NCI-H446 treated with DMSO at 0.1 percent for 48 hours (cell line): ENCODE results near the gene FAM32A.

ENCODE experiments used
- DNase-seq: peaks from one replicate; lab custom pipeline; 2025; lab: John Stamatoyannopoulos, UW

The FAM32A gene

DNA sequence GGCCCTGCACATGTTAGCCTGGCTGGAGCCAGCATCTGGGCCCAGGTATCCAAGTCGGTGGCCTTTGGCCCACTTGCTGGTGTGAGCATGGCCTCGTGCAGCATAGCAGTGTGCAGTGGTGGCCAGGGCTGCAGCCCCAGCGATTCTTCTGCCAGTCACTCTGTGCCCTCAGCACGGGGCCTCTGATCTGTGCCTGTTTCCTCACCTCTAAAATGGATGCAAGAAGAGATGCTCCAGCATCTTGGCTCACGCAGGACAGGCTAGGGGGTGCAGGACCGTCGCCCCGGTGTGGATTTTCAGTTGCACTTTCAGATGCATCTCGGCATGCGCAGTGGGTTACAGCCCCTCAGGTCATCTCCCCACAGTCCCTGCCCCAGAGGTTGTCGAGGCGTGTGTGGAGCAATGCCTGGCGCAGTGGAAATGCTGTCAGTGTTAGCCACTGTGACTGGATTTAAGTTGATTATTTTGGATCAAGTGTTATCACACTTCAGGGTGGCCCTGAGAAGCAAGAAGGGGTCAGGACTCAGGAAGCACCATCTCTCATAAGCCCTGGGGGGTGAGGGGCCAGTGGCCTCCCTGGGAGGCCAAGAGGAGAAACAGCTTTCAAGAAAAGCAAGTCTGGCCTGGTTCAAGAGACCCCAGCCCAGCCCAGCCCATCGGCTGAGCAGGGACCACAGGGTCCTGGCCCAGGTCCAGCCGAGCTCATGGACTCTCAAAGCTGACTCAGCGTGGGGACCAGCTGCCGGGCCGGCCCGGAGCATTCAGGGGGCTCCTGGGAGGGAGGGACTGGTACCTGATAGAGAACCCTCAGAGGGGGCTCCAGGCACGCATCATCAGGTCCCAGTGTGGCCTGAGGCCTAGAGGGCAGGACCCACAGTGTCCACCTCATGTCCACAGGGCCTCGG lies 40.3 kb downstream of the FAM32A start:
- DNase-seq, result no peak

DNA sequence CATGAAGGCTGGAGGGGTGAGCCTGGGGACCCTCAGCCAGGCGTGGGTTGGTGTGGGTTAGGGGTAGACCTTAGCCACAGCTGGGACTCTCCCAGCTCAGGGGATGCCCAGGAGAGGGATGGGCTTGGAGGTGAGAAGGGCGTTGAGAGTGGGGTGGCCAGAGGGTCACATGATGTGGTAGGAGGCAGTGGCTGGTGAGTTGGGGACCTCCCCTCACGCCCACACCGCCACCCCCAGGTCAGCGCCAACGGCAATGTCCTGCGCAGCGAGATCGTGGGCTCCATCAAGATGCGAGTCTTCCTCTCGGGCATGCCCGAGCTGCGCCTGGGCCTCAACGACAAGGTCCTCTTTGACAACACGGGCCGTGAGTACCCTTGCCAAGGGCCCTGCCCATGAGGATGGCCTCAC lies 41.0 kb downstream of the FAM32A start:
- DNase-seq, result no peak

DNA sequence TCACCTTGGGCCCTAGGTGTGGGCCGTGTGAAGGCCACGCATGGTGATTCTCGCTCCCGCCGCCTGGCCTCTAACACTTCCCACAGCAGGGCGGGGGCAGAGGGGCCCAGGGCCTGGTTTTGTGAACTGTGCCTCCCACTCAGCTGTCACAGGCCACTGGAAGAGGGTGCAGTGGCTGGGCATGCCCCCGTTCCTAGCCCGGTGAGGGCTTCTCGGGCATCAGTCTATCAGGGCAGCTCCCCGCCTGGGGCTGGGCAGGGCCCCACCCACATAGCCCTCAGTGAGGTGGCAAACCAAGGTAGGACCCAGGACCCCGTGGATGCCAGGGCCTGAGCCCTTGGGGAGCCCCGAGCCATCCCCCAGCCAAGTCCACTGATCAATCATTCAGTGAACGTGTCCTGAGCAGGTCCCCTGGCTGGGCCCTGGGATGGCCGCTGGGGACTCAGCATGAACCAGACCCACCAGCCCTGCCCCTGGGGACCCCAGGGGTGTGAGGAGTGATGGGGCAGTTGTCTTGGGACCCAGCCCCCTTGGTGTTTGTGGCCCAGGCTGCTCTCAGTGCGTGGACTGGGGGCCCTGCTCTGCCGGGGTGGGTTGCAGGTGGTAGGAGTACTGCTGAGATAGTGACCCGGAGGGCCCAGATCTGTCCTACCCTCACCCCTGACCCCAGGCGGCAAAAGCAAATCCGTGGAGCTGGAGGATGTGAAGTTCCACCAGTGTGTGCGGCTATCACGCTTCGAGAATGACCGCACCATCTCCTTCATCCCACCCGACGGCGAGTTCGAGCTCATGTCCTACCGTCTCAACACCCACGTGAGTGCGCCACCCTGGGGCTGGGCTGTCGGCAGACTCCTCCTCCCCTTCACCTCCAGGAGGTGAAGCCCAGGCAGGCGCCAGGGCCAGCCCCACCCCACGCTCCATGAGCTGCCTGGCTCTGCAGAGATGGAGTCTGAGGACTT lies 41.9 kb downstream of the FAM32A start:
- DNase-seq, result no peak

DNA sequence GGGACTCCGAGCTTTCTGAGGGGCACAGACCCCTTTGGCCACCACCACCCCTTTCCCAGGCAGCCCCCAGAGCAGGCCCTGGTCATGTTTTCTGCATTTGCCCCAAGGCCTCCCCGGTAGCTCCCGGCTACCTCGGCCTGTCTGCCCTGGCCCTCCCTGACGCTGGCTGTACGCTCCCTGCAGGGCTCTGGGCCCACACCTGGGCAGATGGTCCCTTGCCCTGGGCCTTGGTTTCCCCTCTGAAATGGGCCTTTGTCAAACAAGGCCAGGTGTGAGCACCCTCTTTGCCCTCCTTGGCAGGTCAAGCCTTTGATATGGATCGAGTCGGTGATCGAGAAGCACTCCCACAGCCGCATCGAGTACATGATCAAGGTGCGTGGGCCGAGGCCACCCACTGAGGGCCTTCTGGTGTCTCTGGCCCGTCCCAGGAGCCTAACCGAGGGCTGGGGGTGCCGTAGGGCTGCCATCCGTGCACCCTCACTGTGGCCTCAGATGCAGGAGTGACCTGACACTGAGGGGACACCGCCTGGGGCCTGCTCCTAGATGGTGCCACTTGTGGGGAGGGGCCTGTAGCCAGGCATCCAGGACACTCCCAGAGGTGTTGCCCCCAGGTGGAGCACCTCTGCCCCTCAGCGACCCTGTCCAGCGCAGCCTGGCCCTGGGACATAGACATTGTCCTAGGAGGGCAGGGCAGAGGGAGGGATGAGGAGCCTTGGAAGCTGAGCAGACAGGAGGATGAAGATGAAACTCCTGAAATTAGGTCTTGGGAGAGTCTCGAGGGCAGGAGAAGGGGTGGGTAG lies 42.8 kb downstream of the FAM32A start:
- no peak for DNase-seq

DNA sequence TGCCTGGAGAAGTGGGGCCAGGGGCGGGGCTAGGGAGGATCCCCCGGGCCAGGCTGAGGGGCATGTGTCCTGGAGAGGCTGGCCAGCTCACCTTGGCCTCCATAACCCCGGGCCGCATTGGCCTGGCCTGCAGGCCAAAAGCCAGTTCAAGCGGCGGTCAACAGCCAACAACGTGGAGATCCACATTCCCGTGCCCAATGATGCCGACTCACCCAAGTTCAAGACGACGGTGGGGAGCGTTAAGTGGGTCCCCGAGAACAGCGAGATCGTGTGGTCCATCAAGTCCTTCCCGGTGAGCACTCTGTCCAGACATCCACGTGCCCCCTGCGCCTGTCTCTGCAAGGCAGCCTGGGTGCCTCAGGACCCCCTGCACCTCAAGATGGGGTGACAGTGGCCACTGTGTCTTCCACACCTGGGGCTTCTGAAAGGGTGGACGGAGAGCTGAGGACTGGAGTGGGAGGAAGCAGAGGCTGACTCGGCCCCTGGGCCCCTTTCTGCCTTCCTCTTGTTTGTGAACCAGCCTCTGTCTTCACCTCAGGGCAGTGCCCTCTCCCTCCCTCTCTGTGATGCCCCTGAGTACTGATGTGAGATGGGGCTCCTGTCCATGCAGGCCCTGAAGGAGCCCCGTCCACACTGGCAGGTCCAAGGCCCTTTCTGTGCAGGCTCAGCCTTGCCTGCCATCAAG lies 43.6 kb downstream of the FAM32A start:
- no peak for DNase-seq

DNA sequence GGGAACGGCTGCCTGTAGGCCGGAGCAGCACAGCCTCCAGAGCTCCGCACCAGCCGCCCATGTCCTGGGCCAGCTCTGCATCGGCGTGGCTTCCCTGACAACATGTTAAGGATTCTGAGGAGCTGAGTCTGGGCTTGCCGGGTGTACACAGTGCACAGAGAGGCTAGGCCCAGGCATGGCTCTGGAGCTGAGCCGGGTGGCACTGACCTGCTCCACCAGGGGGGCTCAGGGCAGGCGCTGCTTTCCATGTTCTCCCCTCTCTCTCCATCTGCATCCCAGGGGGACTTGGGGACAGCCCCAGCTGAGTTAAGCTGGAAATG lies 44.1 kb downstream of the FAM32A start:
- DNase-seq, result no peak

DNA sequence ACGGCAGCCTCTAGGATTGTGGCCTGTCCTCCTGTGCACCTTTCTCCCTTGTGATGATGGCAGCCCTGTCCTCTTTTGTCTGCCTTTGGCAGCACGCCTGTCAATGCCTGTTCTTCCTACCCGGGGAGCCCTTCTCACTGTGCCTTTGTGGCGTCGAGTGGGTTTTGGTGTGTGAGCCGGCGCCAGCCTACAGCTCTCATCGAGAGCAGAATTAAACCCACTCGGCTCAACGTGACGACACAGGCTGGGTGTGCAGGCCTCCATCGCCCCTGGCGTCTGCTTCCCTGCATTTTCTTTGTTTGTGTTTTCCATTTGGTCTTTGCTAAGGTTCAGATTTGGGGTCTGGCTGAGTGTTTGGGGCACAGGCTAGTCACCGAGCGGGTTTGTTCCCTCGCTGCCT lies 46.9 kb downstream of the FAM32A start:
- no peak for DNase-seq

DNA sequence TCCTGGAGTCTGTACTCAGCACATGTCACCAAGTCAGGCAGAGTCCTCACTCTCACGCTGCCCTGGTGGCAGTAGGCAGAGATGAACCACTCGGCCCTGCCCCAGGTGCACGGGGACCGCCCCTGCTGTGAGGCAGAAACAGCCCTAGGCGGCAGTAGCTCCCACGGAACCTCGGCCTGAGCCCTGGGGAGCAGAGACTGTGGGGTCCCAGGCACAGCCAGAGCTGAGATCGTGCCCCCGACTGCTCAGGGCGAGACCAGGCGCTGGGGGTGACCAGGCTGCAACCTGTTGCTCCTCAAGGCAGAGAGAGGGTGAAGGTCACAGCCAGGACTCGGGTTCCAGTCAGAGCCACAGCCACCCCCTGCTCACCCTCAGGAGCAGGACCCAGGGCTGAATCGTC lies 47.4 kb downstream of the FAM32A start:
- DNase-seq, result no peak

DNA sequence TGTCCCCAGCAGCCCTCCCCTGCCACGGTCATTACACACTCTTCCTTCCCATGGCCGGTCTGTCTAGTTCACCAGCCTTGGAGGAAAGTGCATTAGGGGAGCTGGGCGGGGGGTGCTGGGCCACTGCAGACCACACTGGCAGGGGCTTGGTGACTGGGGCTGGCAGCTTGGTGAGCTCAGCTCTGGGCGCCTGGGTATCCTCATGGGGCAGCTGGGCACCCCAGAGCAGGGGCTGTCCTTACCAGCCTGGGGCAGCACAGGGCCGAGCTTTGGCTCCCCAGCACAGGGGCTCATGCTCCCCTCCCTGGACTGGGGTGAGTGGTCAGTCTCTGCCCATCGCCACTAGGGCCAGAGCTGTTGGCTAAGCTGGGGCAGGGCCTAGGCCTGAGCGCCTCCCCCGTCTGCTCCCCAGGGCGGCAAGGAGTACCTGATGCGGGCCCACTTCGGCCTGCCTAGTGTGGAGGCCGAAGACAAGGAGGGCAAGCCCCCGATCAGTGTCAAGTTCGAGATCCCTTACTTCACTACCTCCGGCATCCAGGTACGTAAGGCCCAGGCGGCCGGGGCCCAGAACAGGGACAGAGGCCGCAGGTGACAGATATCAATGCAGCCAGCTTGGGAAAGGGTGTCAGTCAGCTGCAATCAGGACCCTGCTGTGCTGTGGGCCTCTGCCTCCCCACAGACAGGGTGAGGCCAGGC lies 48.0 kb downstream of the FAM32A start:
- DNase-seq, result no peak

DNA sequence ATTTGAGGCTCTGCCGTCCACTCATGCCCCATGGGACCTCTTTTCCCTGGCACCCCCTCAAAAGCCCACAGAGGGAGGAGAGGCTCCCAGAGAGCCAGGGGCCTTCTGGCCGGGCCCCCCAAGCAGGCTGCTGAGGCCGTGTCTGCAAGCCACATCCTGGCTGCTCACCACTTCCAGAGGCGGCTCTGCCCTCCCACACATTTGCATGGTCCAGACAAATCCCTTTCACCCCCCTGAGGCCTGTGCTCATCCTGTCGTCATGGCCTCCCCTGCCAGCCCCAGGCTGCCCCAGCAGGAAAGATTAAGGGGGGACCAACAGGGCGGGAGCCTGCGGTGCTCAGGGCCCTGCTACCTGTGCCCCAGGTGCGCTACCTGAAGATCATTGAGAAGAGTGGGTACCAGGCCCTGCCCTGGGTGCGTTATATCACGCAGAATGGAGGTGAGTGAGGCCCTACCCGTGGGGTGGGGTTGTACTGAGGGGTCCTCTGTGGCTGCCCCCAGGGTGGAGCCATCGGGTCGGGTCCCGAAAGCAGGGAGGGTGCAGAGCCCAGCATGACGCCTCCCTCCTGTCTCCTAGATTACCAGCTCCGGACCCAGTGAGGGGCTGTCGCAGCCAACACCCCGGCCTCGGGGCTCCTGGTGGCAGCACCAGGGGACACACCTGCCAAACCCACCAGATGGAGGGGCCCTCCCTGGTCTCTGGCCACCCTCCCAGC lies 48.8 kb downstream of the FAM32A start:
- DNase-seq, result no peak

DNA sequence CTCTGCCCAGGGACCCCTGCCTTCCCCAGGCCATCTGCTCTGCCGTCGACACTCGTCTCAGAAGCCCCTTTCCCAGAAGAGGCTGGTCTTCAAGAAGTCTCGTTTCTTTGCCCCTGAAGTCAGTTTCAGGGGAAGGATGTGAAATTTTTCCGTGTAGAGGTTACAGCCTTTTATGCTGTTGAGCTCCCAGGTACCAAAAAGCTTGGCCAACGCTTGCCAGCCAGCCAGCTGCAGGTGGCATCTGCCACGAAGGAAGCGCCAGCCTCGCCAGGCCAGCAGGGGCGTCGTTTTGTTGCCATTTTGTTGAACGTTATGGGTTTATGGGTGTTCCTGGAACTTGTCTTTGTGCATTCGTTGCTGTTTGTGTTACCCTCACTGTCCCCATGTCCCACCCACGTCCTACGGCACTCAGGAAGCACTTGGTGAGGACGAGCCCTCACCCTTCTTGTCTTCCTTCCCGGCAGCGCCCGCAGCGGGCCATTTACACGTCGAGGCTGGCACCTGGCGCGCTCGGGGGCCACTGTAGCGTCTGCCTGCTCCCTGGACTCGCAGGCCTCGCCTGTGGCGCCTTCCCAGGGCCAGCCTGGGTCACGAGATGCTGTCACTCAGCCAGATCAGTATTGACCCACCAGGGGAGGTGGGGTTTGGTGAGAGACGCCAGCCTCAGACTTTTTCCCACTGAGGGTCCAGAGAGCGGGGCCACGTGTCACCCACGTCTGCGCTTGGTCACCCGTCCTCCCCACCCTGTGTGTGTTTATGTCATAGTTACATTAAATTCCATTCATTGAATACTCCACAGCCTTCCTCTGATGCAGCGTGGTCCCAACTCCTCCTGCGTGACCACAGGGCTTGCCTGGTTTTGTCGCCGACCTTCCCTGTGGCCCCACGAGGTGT lies 49.6 kb downstream of the FAM32A start:
- no peak for DNase-seq

DNA sequence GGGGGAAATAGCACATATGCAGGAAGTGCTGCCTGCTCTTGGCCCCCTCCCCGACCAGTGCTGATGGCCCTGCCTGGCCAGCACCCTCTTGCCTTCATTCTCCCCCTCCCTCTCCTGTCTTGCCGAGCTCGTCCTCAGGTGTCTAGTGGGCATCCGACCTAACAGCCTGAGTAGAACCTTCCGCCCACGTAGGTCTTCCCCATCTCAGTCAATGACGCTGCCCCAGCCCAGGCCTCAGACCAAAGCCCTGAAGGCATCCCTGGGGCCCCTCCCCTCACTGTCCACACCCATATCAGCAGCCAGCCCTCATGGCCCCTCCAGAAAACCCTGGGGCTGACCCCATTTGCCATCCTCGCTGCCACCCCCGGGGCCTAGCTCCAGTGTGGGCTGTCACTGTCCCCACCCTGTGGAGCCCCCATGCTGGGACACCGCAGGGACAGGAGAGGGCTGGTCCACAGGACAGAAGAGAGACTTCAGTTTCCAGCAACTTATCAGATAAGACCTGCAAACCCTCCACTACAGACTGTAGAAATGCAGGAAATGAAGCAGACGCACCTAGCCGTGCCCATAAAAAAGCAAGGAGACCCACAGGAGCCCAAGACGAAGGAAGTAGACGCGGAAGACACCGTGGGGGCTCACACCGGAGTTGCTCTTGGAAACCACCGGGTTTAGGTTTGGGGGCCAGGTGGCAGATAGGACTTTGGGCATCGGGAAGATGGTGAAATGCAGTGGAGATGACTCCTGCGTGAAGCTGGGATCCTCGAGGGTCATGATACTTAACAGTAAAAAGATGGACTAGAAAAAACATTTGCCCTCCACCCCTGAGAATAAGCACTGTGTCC lies 50.8 kb downstream of the FAM32A start:
- no peak for DNase-seq
